OCI-LY7 (cell line): Measurements from ENCODE around the gene SECISBP2. TPM values are rescaled to one million over a fixed set of nuclear protein-coding genes. Genes with fewer than 3 reads are reported as not detected.

ENCODE experiments used
- BruUV-seq: library from RNA; stranded (reverse); fragments of 400-500 nt; replicated peaks from 2 replicates; lab custom pipeline; 2021; lab: Mats Ljungman, UMichigan
- CTCF ChIA-PET: fragments of 300-600 bp; sonication (Branson Sonifier 250); formaldehyde crosslinking; loops from one replicate; lab custom pipeline; 2022; ENCODE audit warnings: antibody characterized with exemption; ENCODE audit not compliant: unreplicated experiment; lab: Charles Lee
- POLR2A ChIA-PET: fragments of 300-600 bp; sonication (Branson Sonifier 250); formaldehyde crosslinking; loops from one replicate; lab custom pipeline; 2022; ENCODE audit warnings: antibody characterized with exemption; lab: Charles Lee
- DNase-seq: peaks from one replicate; pipeline ENCODE4 v3.0.0-alpha.2; 2015; ENCODE audit warnings: low spot score
- H2AFZ ChIP-seq: fragments of 200-600 bp; sonication (generic), shearing (Covaris generic); 2 replicates; pipeline ENCODE4 v1.6.1; 2014; ENCODE audit warnings: mild to moderate bottlenecking, antibody characterized with exemption, low read length, moderate library complexity
- H3K27ac ChIP-seq: fragments of 200-600 bp; sonication (generic); 2 replicates; pipeline ENCODE4 v1.5.1; 2014; ENCODE audit warnings: mixed run types, low read depth, mild to moderate bottlenecking, moderate library complexity, low read length, inconsistent platforms; ENCODE audit not compliant: poor library complexity, severe bottlenecking
- H3K36me3 ChIP-seq: fragments of 200-600 bp; sonication (generic); 2 replicates; pipeline ENCODE4 v1.6.1; 2014; ENCODE audit warnings: mild to moderate bottlenecking, antibody characterized with exemption, low read length, moderate library complexity, mixed read lengths; ENCODE audit not compliant: insufficient read depth
- H3K4me1 ChIP-seq: fragments of 200-600 bp; sonication (generic); 2 replicates; pipeline ENCODE4 v1.5.1; 2014; ENCODE audit warnings: mild to moderate bottlenecking, low read length; ENCODE audit not compliant: insufficient read depth, poor library complexity, severe bottlenecking
- H3K4me2 ChIP-seq: fragments of 200-600 bp; sonication (generic); 2 replicates; pipeline ENCODE4 v1.6.1; 2014; ENCODE audit warnings: mild to moderate bottlenecking, low read length
- H3K4me3 ChIP-seq: fragments of 200-600 bp; sonication (generic); 2 replicates; pipeline ENCODE4 v1.5.1; 2014; ENCODE audit warnings: mild to moderate bottlenecking, low read depth, low read length; ENCODE audit not compliant: poor library complexity, severe bottlenecking
- H3K79me2 ChIP-seq: fragments of 200-600 bp; sonication (generic); 2 replicates; pipeline ENCODE4 v1.6.1; 2016; ENCODE audit warnings: low read depth, mild to moderate bottlenecking, low read length, moderate library complexity, mixed read lengths; ENCODE audit not compliant: insufficient read depth
- H3K9me2 ChIP-seq: fragments of 200-600 bp; sonication (generic); 2 replicates; pipeline ENCODE4 v1.6.1; 2016; ENCODE audit warnings: mild to moderate bottlenecking, low read length, mixed read lengths; ENCODE audit not compliant: insufficient read depth
- H3K9me3 ChIP-seq: fragments of 200-600 bp; sonication (generic); 2 replicates; pipeline ENCODE4 v1.6.1; 2014; ENCODE audit warnings: mild to moderate bottlenecking, mixed run types, low read length, mixed read lengths
- H4K20me1 ChIP-seq: fragments of 200-600 bp; sonication (generic); 2 replicates; pipeline ENCODE4 v1.6.1; 2014; ENCODE audit warnings: mild to moderate bottlenecking, antibody characterized with exemption, low read length, moderate library complexity, mixed read lengths; ENCODE audit not compliant: insufficient read depth
- EZH2phosphoT487 ChIP-seq: fragments of 200-600 bp; sonication (generic); IDR thresholded peaks from 2 replicates; pipeline ENCODE4 v1.6.1; 2018; ENCODE audit warnings: low read depth, borderline replicate concordance, mild to moderate bottlenecking, mixed run types, antibody characterized with exemption, low read length, moderate library complexity, mixed read lengths
- intact Hi-C: fragments of 100-400 bp; cut with micrococcal nuclease; formaldehyde crosslinking; loops from one replicate; pipeline ENCODE4 v1.10.0; 2022; ENCODE audit not compliant: unreplicated experiment
- total RNA-seq, 2 experiments: library from RNA; depleted of rRNA in 1 of 2; stranded (reverse); fragments of >200 nt in 1 of 2; shearing (Covaris generic) in 1 of 2; gene quantifications; 2 replicates each; pipeline ENCODE4 v1.2.3, GENCODE V29; 2014 to 2022
- TF ChIP-seq, protein P1 (sequence below): fragments of 200-600 bp; sonication (generic); conservative IDR thresholded peaks from 2 replicates; pipeline ENCODE4 v1.5.1; 2014; ENCODE audit warnings: mild to moderate bottlenecking, antibody characterized with exemption, low read length, moderate library complexity, mixed read lengths

The SECISBP2 gene
- total RNA-seq, 2 experiments from 2014 or later = 77.6 to 85.5 TPM

GRCh38 chr9:89386797-89387196 is 68.5 kb downstream of the SECISBP2 start:
- peaks cover 39% of the 10 kb centered on the region; the same call in 1 of the 2 replicates for H3K36me3 ChIP-seq
- no peak overlapping the region for H3K27ac ChIP-seq
- no peak overlapping the region for H2AFZ ChIP-seq
- ChIA-PET CTCF (no interaction called here), POLR2A (no interaction called here)
- intact Hi-C loops = no loop called here
- no peak for DNase-seq
- no peaks in the 10 kb centered on the region for H3K9me3 ChIP-seq
- no peaks in the 10 kb centered on the region for H3K4me1 ChIP-seq
- H3K9me2 ChIP-seq = no peaks in the 10 kb centered on the region
- no TSS peak for BruUV-seq
- H3K4me2 ChIP-seq = no peak overlapping the region
- H3K79me2 ChIP-seq = no peaks in the 10 kb centered on the region
- no peak overlapping the region for H3K4me3 ChIP-seq
- no peak for TF ChIP-seq EZH2phosphoT487
- TF ChIP-seq, protein P1, sequence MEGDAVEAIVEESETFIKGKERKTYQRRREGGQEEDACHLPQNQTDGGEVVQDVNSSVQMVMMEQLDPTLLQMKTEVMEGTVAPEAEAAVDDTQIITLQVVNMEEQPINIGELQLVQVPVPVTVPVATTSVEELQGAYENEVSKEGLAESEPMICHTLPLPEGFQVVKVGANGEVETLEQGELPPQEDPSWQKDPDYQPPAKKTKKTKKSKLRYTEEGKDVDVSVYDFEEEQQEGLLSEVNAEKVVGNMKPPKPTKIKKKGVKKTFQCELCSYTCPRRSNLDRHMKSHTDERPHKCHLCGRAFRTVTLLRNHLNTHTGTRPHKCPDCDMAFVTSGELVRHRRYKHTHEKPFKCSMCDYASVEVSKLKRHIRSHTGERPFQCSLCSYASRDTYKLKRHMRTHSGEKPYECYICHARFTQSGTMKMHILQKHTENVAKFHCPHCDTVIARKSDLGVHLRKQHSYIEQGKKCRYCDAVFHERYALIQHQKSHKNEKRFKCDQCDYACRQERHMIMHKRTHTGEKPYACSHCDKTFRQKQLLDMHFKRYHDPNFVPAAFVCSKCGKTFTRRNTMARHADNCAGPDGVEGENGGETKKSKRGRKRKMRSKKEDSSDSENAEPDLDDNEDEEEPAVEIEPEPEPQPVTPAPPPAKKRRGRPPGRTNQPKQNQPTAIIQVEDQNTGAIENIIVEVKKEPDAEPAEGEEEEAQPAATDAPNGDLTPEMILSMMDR = no peak
- no peaks in the 10 kb centered on the region for H4K20me1 ChIP-seq

- Histone ChIP-seq H3K79me2 (no peaks in the 10 kb centered on the region), H3K4me1 (no peaks in the 10 kb centered on the region), H3K4me3 (no peak overlapping the region), H2AFZ (no peak overlapping the region), H3K36me3 (peaks cover 44% of the 10 kb centered on the region; the same call in 1 of the 2 replicates), H3K9me3 (no peaks in the 10 kb centered on the region), H3K9me2 (no peaks in the 10 kb centered on the region), H3K27ac (no peak overlapping the region), H4K20me1 (no peaks in the 10 kb centered on the region), H3K4me2 (no peak overlapping the region)
- ChIA-PET CTCF (no interaction called here), POLR2A (no interaction called here)
- BruUV-seq = no TSS peak
- intact Hi-C loops = no loop called here
- no peak for DNase-seq
- TF ChIP-seq, protein P1 = no peak
- no peak for TF ChIP-seq EZH2phosphoT487
These were observed 69.0 kb downstream of the SECISBP2 start for GRCh38 chr9:89387197-89387849.

DNA sequence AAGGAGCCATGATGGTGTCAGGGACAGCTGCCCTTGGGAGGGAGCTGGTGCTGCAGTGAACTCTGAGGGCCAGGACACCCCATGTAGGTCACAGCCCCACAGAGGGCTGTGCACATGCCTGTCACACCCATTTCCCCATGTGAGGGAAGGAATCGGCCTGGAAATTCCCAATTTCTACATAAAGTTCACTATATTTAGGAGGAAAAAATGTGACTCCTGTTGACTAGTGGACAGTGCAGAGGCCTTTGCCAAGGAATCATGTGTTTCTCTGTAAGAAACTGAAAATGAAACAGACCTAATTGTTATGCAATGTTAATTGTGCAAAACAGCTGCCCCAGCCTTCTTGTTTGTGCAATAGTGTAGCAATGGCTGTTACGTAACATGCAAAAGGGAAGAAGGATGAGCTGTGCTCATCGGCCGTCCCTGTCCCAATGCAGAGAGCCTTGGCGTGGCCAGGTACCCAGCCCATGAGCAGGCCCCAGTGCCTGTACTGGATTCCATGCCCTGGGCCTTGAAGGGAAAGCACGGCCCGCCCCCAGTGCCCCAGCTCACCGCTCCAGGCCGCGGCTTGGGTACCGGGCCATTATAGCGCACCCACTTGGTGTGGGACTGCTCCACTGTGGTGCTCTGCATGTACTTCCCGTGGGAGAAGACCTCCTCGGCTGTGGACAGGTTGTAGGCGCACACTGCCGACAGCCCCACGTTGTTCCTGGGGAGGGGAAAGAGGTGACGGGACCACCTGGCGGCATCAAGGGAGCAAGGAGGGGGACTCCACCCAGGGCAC is 70.0 kb downstream of the SECISBP2 start:
- peaks cover 53% of the 10 kb centered on the region for H3K36me3 ChIP-seq
- H3K9me3 ChIP-seq = no peaks in the 10 kb centered on the region
- H3K9me2 ChIP-seq = no peaks in the 10 kb centered on the region
- no peaks in the 10 kb centered on the region for H3K79me2 ChIP-seq
- no peak overlapping the region for H3K4me2 ChIP-seq
- no peak overlapping the region for H3K27ac ChIP-seq
- no TSS peak for BruUV-seq
- no peak for TF ChIP-seq EZH2phosphoT487
- intact Hi-C loops = no loop called here
- DNase-seq = no peak
- no peaks in the 10 kb centered on the region for H3K4me1 ChIP-seq
- H4K20me1 ChIP-seq = no peaks in the 10 kb centered on the region
- no peak overlapping the region for H2AFZ ChIP-seq
- CTCF ChIA-PET = no interaction called here
- H3K4me3 ChIP-seq = no peak overlapping the region
- POLR2A ChIA-PET = no interaction called here
